Uterus (tissue), 4 donors: ENCODE measurements around the gene ALOX12. TPM values are rescaled to one million over a fixed set of nuclear protein-coding genes. Genes with fewer than 3 reads are reported as not detected.
A peak's percentile ranks its signal among the peaks of the same experiment; 100 is the strongest.

Experiments used
- DNase-seq, 2 donors: peaks; one replicate each; pipeline ENCODE4 v3.0.0-alpha.2; 2019 to 2020
- H3K27ac ChIP-seq, 2 donors: fragments of 200-600 bp; sonication (generic); 1 replicate in 1 of 2; 2 replicates in 1 of 2; pipeline ENCODE4 v1.5.1; 2016 to 2018
- H3K27me3 ChIP-seq, 2 donors: fragments of 200-600 bp; sonication (generic); one replicate each; pipeline ENCODE4 v1.5.1; 2018 to 2019; ENCODE audit warnings: control low read depth in 1 of 2
- H3K36me3 ChIP-seq, 2 donors: fragments of 200-600 bp; sonication (generic); one replicate each; pipeline ENCODE4 v1.5.1; 2019; ENCODE audit warnings: control low read depth in 1 of 2
- H3K4me1 ChIP-seq, 2 donors: fragments of 200-600 bp; sonication (generic); one replicate each; pipeline ENCODE4 v1.5.1; 2018 to 2019; ENCODE audit warnings: control low read depth in 1 of 2
- H3K4me3 ChIP-seq, 2 donors: fragments of 200-600 bp; sonication (generic); 1 replicate in 1 of 2; 2 replicates in 1 of 2; pipeline ENCODE4 v1.5.1; 2018 to 2019; ENCODE audit warnings: mild to moderate bottlenecking in 1 of 2
- H3K9me3 ChIP-seq, 2 donors: fragments of 200-600 bp; sonication (generic); one replicate each; pipeline ENCODE4 v1.5.1; 2019; ENCODE audit warnings: control low read depth in 1 of 2
- CTCF ChIP-seq, 4 experiments: fragments of 200-600 bp in 2 of 4; fragments of 450-650 bp in 2 of 4; sonication (generic) in 2 of 4; IDR thresholded peaks; one replicate each; pipeline ENCODE4 v1.5.1; 2016 to 2019; ENCODE audit warnings: antibody characterized with exemption in 4 of 4, mild to moderate bottlenecking in 2 of 4, moderate library complexity in 1 of 4
- POLR2A ChIP-seq, 2 donors: fragments of 450-650 bp; IDR thresholded peaks; one replicate each; pipeline ENCODE4 v1.6.1; 2016; ENCODE audit warnings: antibody characterized with exemption in 2 of 2, mild to moderate bottlenecking in 1 of 2, moderate library complexity in 1 of 2
- intact Hi-C: fragments of 100-400 bp; cut with DNase I; formaldehyde crosslinking; loops from one replicate; pipeline ENCODE4 v1.15.1; 2023; ENCODE audit warnings: low total_unique reads
- total RNA-seq, 4 donors: library from RNA; depleted of rRNA in 3 of 4; stranded (reverse); fragments of >200 nt in 3 of 4; gene quantifications; one replicate each; pipeline versions ENCODE4 v1.1.0 to v1.2.4, GENCODE V29; 2014 to 2023
- donor health status: DM: yes; HTN: yes; CAD: no.

ALOX12 gene
- total RNA-seq, 4 donors from 2014 or later = 0.14 to 0.34 TPM; not detected in 2

- H3K27me3 ChIP-seq = peaks cover 0 to 15% of the 10 kb centered on the region in 2 donors
- no peaks in the 10 kb centered on the region for H3K36me3 ChIP-seq
- no peak overlapping the region for H3K27ac ChIP-seq
- H3K9me3 ChIP-seq = no peaks in the 10 kb centered on the region
- peaks cover 0 to 19% of the 10 kb centered on the region in 2 donors for H3K4me1 ChIP-seq
- TF ChIP-seq POLR2A (IDR thresholded peaks at IDR 0.05) (no peak), CTCF (IDR thresholded peaks at IDR 0.05) (no peak)
- no peak overlapping the region for H3K4me3 ChIP-seq
- no peak for DNase-seq
- intact Hi-C loops = no loop called here
Observed at GRCh38 chr17:7041607-7042500, 46.0 kb downstream of the ALOX12 start.

GRCh38 chr17:7042501-7043181 is 46.8 kb downstream of the ALOX12 start:
- TF ChIP-seq CTCF (IDR thresholded peaks at IDR 0.05) (no peak), POLR2A (IDR thresholded peaks at IDR 0.05) (no peak)
- H3K4me3 ChIP-seq = peak overlapping the region in 1 of 2 donors; percentile 29
- H3K27ac ChIP-seq = no peak overlapping the region
- peaks cover 0 to 15% of the 10 kb centered on the region in 2 donors for H3K27me3 ChIP-seq
- no peaks in the 10 kb centered on the region for H3K9me3 ChIP-seq
- peaks cover 0 to 19% of the 10 kb centered on the region in 2 donors for H3K4me1 ChIP-seq
- intact Hi-C loops = no loop called here
- no peak for DNase-seq
- no peaks in the 10 kb centered on the region for H3K36me3 ChIP-seq

- intact Hi-C loops = no loop called here
- no peaks in the 10 kb centered on the region for H3K9me3 ChIP-seq
- DNase-seq = no peak
- H3K27me3 ChIP-seq = peaks cover 0 to 15% of the 10 kb centered on the region in 2 donors
- peak overlapping the region; percentile 25 to 68 for H3K27ac ChIP-seq
- TF ChIP-seq CTCF (IDR thresholded peaks at IDR 0.05) (no peak), POLR2A (IDR thresholded peaks at IDR 0.05) (no peak)
- H3K4me1 ChIP-seq = peaks cover 0 to 19% of the 10 kb centered on the region in 2 donors
- peak overlapping the region; percentile 22 to 29 for H3K4me3 ChIP-seq
- H3K36me3 ChIP-seq = no peaks in the 10 kb centered on the region
Observed at GRCh38 chr17:7043182-7043496, 47.3 kb downstream of the ALOX12 start.

- Histone ChIP-seq H3K4me3 (peak within 1 kb of the TSS; percentile 22 to 29), H3K9me3 (no peaks in the 10 kb centered on the region), H3K27ac (peak within 1 kb of the TSS; percentile 25 to 68), H3K27me3 (peaks cover 0 to 15% of the 10 kb centered on the region in 2 donors), H3K4me1 (peaks cover 0 to 19% of the 10 kb centered on the region in 2 donors), H3K36me3 (no peaks in the 10 kb centered on the region)
- TF ChIP-seq POLR2A (IDR thresholded peaks at IDR 0.05) = no peak
- no peak for TF ChIP-seq CTCF (IDR thresholded peaks at IDR 0.05)
- intact Hi-C loops = no loop called here
- DNase-seq = peak in 1 of 2 donors; percentile 40
Observed at GRCh38 chr17:7043497-7044198, 47.8 kb downstream of the ALOX12 start, which contains the start of gene SLC16A11. TSS of gene SLC16A11 (minus strand) at chr17:7044092. CDS start at chr17:7043513, 579 bp downstream.
